H9 (cell line): Measurements from ENCODE around the gene MADCAM1. TPM values are rescaled to one million over a fixed set of nuclear protein-coding genes. Genes with fewer than 3 reads are reported as not detected.

Source experiments
- DNase-seq: peaks from one replicate; pipeline ENCODE4 v3.0.0-alpha.2; 2017
- H2AFZ ChIP-seq: one replicate; pipeline ENCODE4 v1.6.1; 2013; ENCODE audit warnings: mild to moderate bottlenecking, low read length, control low read depth, moderate library complexity
- H2AK5ac ChIP-seq: 2 replicates; pipeline ENCODE4 v1.6.1; 2013; ENCODE audit warnings: low read length, control low read depth, mixed read lengths; ENCODE audit not compliant: insufficient read length
- H2BK120ac ChIP-seq: one replicate; pipeline ENCODE4 v1.6.1; 2013; ENCODE audit warnings: low read depth, mild to moderate bottlenecking, low read length, control low read depth, inconsistent platforms; ENCODE audit not compliant: poor library complexity, severe bottlenecking
- H2BK12ac ChIP-seq: 2 replicates; pipeline ENCODE4 v1.6.1; 2013; ENCODE audit warnings: low read length, control low read depth, mixed read lengths, low read depth; ENCODE audit not compliant: insufficient read length
- H2BK15ac ChIP-seq: 2 replicates; pipeline ENCODE4 v1.6.1; 2013; ENCODE audit warnings: low read depth, low read length, control low read depth
- H2BK20ac ChIP-seq: one replicate; pipeline ENCODE4 v1.6.1; 2013; ENCODE audit warnings: low read depth, mild to moderate bottlenecking, low read length, control low read depth, inconsistent platforms; ENCODE audit not compliant: poor library complexity, severe bottlenecking
- H2BK5ac ChIP-seq: 2 replicates; pipeline ENCODE4 v1.6.1; 2013; ENCODE audit warnings: low read length, control low read depth, mixed read lengths; ENCODE audit not compliant: insufficient read length
- H3K14ac ChIP-seq: 2 replicates; pipeline ENCODE4 v1.6.1; 2013; ENCODE audit warnings: low read length, control low read depth; ENCODE audit not compliant: insufficient read depth
- H3K18ac ChIP-seq: 2 replicates; pipeline ENCODE4 v1.6.1; 2013; ENCODE audit warnings: low read depth, mild to moderate bottlenecking, mixed read lengths, low read length, control low read depth; ENCODE audit not compliant: insufficient read length
- H3K23ac ChIP-seq: 2 replicates; pipeline ENCODE4 v1.6.1; 2013; ENCODE audit warnings: low read length, control low read depth, mixed read lengths, low read depth; ENCODE audit not compliant: insufficient read length
- H3K23me2 ChIP-seq: 2 replicates; pipeline ENCODE4 v1.6.1; 2013; ENCODE audit warnings: low read depth, mild to moderate bottlenecking, mixed read lengths, low read length, control low read depth; ENCODE audit not compliant: insufficient read length, poor library complexity, severe bottlenecking
- H3K27ac ChIP-seq: 2 replicates; pipeline ENCODE4 v1.5.1; 2013; ENCODE audit warnings: low read length, control low read depth, mixed read lengths, low read depth; ENCODE audit not compliant: insufficient read length
- H3K27me3 ChIP-seq: 2 replicates; pipeline ENCODE4 v1.6.1; 2013; ENCODE audit warnings: low read length, control low read depth, inconsistent platforms; ENCODE audit not compliant: insufficient read depth
- H3K4ac ChIP-seq: 2 replicates; pipeline ENCODE4 v1.6.1; 2013; ENCODE audit warnings: low read depth, mild to moderate bottlenecking, control low read depth, inconsistent platforms, low read length, moderate library complexity
- H3K4me1 ChIP-seq: 2 replicates; pipeline ENCODE4 v1.6.1; 2013; ENCODE audit warnings: low read length, control low read depth, inconsistent platforms; ENCODE audit not compliant: insufficient read depth
- H3K4me2 ChIP-seq: 2 replicates; pipeline ENCODE4 v1.6.1; 2013; ENCODE audit warnings: low read length, control low read depth, mixed read lengths; ENCODE audit not compliant: insufficient read length, insufficient read depth
- H3K56ac ChIP-seq: 2 replicates; pipeline ENCODE4 v1.6.1; 2013; ENCODE audit warnings: low read depth, mild to moderate bottlenecking, mixed read lengths, low read length, control low read depth; ENCODE audit not compliant: insufficient read length
- H3K79me1 ChIP-seq: 2 replicates; pipeline ENCODE4 v1.6.1; 2013; ENCODE audit warnings: low read depth, mild to moderate bottlenecking, moderate library complexity, low read length, control low read depth, inconsistent platforms; ENCODE audit not compliant: insufficient read depth, poor library complexity, severe bottlenecking
- H3K79me2 ChIP-seq: 2 replicates; pipeline ENCODE4 v1.6.1; 2013; ENCODE audit warnings: low read length, control low read depth, inconsistent platforms; ENCODE audit not compliant: insufficient read depth
- H3K9ac ChIP-seq: 2 replicates; pipeline ENCODE4 v1.6.1; 2013; ENCODE audit warnings: low read length, control low read depth, mixed read lengths; ENCODE audit not compliant: insufficient read length; ENCODE audit errors: extremely low read depth
- H3K9me3 ChIP-seq: one replicate; pipeline ENCODE4 v1.6.1; 2013; ENCODE audit warnings: low read depth, low read length, inconsistent platforms; ENCODE audit not compliant: control insufficient read depth
- H3T11ph ChIP-seq: one replicate; pipeline ENCODE4 v1.6.1; 2013; ENCODE audit warnings: mild to moderate bottlenecking, low read length, control low read depth, inconsistent platforms
- H4K20me1 ChIP-seq: one replicate; pipeline ENCODE4 v1.6.1; 2013; ENCODE audit not compliant: control insufficient read depth, insufficient read length, insufficient read depth
- H4K5ac ChIP-seq: 2 replicates; pipeline ENCODE4 v1.6.1; 2013; ENCODE audit warnings: low read depth, mild to moderate bottlenecking, mixed read lengths, low read length, control low read depth; ENCODE audit not compliant: insufficient read length
- H4K8ac ChIP-seq: replicated peaks from 2 replicates; pipeline ENCODE4 v1.6.1; 2013; ENCODE audit warnings: low read length, control low read depth, mixed read lengths, low read depth; ENCODE audit not compliant: insufficient read length
- H4K91ac ChIP-seq: 2 replicates; pipeline ENCODE4 v1.6.1; 2013; ENCODE audit warnings: low read depth, mild to moderate bottlenecking, moderate library complexity, mixed read lengths, low read length, control low read depth; ENCODE audit not compliant: insufficient read length
- H3K27ac Mint-ChIP-seq, 3 experiments: 2 replicates in 2 of 3; 3 replicates in 1 of 3; pipeline ENCODE4 v1.8.0; 2020 to 2021; ENCODE audit warnings: mixed read lengths in 3 of 3, mild to moderate bottlenecking in 1 of 3, moderate library complexity in 1 of 3
- H3K27me3 Mint-ChIP-seq: 2 replicates; pipeline ENCODE4 v1.8.0; 2021; ENCODE audit warnings: low read depth, mild to moderate bottlenecking, moderate library complexity, mixed read lengths
- H3K36me3 Mint-ChIP-seq, 3 experiments: 2 replicates in 2 of 3; 3 replicates in 1 of 3; pipeline ENCODE4 v1.8.0; 2020 to 2021; ENCODE audit warnings: low read depth in 3 of 3, mixed read lengths in 3 of 3; ENCODE audit not compliant: insufficient read depth in 1 of 3
- H3K4me1 Mint-ChIP-seq, 2 experiments: 2 replicates each; pipeline ENCODE4 v1.8.0; 2020; ENCODE audit warnings: mixed read lengths in 2 of 2
- H3K4me3 Mint-ChIP-seq, 2 experiments: 2 replicates in 1 of 2; 3 replicates in 1 of 2; pipeline ENCODE4 v1.8.0; 2020 to 2021; ENCODE audit warnings: mild to moderate bottlenecking in 2 of 2, mixed read lengths in 2 of 2, moderate library complexity in 1 of 2
- H3K9me3 Mint-ChIP-seq, 2 experiments: 2 replicates in 1 of 2; 3 replicates in 1 of 2; pipeline ENCODE4 v1.8.0; 2020; ENCODE audit warnings: mild to moderate bottlenecking in 2 of 2, mixed read lengths in 2 of 2, moderate library complexity in 1 of 2
- WGBS: extraction: QIAGEN DNeasy Blood & Tissue Kit; methylation state at CpG from one replicate; pipeline ENCODE4 v1.1.7; 2013; ENCODE audit warnings: missing lambda C conversion rate, low lambda C conversion rate, mixed read lengths; ENCODE audit not compliant: insufficient read length; ENCODE audit errors: extremely low coverage; 5-methylcytosine and 5-hydroxymethylcytosine counted together
- total RNA-seq: library from RNA; stranded (reverse); gene quantifications from 2 replicates; pipeline ENCODE4 v1.2.1, GENCODE V29; 2021
- TF ChIP-seq, protein P1 (sequence below): fragments of 200-600 bp; sonication (generic); conservative IDR thresholded peaks from 3 replicates; pipeline ENCODE4 v1.8.0; 2021; ENCODE audit warnings: antibody characterized with exemption, mild to moderate bottlenecking

Gene MADCAM1
- total RNA-seq, 1 experiment from 2014 or later = 1.2 TPM

DNA sequence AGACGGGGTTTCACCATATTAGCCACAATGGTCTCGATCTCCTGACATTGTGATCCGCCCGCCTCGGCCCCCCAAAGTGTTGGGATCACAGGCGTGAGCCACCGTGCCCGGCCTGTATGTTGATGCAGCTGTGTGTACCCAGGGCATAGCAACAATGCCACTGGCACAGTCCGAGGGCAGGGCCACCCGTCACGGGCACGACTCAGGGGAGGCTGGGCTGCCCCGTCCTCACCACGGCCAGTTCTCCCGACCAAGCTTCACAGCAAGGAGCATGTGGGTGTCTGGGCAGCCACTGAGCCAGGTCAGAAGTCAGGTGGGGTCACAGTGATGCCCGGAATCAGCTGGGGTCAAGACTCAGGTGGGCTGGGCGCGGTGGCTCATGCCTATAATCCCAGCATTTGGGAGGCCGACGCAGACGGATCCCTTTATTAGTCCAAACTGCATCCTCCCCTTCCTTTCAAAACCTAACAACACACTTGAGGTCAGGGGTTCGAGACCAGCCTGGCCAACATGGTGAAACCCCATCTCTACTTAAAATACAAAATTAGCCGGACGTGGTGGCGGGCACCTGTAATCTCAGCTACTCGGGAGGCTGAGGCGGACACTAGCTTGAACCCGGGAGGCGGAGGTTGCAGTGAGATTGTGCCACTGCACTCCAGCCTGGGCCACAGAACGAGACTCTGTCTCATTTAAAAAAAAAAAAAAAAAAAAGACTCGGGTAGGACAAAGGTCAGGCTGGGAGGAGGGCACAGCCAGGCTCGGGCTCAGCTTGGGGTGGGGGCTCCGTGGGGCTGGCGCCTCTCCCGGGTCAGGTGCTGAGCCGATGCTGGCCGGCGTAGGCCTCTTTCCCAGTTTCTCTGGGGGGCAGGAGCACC is 34.1 kb downstream of the MADCAM1 start:
- H3K79me1 ChIP-seq = peaks cover 8% of the 10 kb centered on the region
- H3K36me3 Mint-ChIP-seq = peaks cover 0 to 2% (median 0%) of the 10 kb centered on the region in 3 experiments; a peak in 3 of 7 replicates
- WGBS = no CpG with 5 or more reads among the region's 38 CpGs
- H2BK20ac ChIP-seq = no peak overlapping the region
- H2BK15ac ChIP-seq = no peak overlapping the region
- H4K20me1 ChIP-seq = peaks cover 4% of the 10 kb centered on the region
- peaks cover 13% of the 10 kb centered on the region; the same call in 1 of the 2 replicates for H3K79me2 ChIP-seq
- H2AFZ ChIP-seq = no peak overlapping the region
- H3K14ac ChIP-seq = no peak overlapping the region
- no peak overlapping the region for H2BK120ac ChIP-seq
- TF ChIP-seq, protein P1, sequence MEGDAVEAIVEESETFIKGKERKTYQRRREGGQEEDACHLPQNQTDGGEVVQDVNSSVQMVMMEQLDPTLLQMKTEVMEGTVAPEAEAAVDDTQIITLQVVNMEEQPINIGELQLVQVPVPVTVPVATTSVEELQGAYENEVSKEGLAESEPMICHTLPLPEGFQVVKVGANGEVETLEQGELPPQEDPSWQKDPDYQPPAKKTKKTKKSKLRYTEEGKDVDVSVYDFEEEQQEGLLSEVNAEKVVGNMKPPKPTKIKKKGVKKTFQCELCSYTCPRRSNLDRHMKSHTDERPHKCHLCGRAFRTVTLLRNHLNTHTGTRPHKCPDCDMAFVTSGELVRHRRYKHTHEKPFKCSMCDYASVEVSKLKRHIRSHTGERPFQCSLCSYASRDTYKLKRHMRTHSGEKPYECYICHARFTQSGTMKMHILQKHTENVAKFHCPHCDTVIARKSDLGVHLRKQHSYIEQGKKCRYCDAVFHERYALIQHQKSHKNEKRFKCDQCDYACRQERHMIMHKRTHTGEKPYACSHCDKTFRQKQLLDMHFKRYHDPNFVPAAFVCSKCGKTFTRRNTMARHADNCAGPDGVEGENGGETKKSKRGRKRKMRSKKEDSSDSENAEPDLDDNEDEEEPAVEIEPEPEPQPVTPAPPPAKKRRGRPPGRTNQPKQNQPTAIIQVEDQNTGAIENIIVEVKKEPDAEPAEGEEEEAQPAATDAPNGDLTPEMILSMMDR = no peak
- H3K27me3 Mint-ChIP-seq = peaks cover 14% of the 10 kb centered on the region
- no peaks in the 10 kb centered on the region for H3K27me3 ChIP-seq
- H3K23ac ChIP-seq = no peak overlapping the region
- no peak overlapping the region for H2AK5ac ChIP-seq
- H3K4me3 Mint-ChIP-seq = peak overlapping the region; percentile 80 to 87
- no peak overlapping the region for H4K5ac ChIP-seq
- no peak overlapping the region for H3K18ac ChIP-seq
- no peaks in the 10 kb centered on the region for H3K9me3 ChIP-seq
- H3K9me3 Mint-ChIP-seq = 0 out of 5 replicates have a peak, but pooled peaks cover 0 to 2% of the 10 kb centered on the region in 2 experiments
- H3T11ph ChIP-seq = no peak overlapping the region
- no peak overlapping the region for H3K4ac ChIP-seq
- no peak overlapping the region for H2BK5ac ChIP-seq
- no peak overlapping the region for H3K9ac ChIP-seq
- H3K23me2 ChIP-seq = peaks cover 6% of the 10 kb centered on the region
- H3K27ac ChIP-seq = no peak overlapping the region
- no peaks in the 10 kb centered on the region for H3K4me1 ChIP-seq
- no peak for DNase-seq
- no peak overlapping the region for H4K8ac ChIP-seq
- no peak overlapping the region for H3K27ac Mint-ChIP-seq
- no peak overlapping the region for H3K56ac ChIP-seq
- no peak overlapping the region for H4K91ac ChIP-seq
- H3K4me2 ChIP-seq = peak overlapping the region; percentile 19
- H2BK12ac ChIP-seq = no peak overlapping the region
- H3K4me1 Mint-ChIP-seq = peaks cover 8 to 31% of the 10 kb centered on the region in 2 experiments
